ENCODE measurements around the gene FAM3C. TPM values are rescaled to one million over a fixed set of nuclear protein-coding genes. Genes with fewer than 3 reads are reported as not detected.

FAM3C gene
- total and polyA plus RNA-seq, 2 of the 4 experiments (the other 2 are of a cell fraction) = 11.5 to 45.8 TPM

DNA sequence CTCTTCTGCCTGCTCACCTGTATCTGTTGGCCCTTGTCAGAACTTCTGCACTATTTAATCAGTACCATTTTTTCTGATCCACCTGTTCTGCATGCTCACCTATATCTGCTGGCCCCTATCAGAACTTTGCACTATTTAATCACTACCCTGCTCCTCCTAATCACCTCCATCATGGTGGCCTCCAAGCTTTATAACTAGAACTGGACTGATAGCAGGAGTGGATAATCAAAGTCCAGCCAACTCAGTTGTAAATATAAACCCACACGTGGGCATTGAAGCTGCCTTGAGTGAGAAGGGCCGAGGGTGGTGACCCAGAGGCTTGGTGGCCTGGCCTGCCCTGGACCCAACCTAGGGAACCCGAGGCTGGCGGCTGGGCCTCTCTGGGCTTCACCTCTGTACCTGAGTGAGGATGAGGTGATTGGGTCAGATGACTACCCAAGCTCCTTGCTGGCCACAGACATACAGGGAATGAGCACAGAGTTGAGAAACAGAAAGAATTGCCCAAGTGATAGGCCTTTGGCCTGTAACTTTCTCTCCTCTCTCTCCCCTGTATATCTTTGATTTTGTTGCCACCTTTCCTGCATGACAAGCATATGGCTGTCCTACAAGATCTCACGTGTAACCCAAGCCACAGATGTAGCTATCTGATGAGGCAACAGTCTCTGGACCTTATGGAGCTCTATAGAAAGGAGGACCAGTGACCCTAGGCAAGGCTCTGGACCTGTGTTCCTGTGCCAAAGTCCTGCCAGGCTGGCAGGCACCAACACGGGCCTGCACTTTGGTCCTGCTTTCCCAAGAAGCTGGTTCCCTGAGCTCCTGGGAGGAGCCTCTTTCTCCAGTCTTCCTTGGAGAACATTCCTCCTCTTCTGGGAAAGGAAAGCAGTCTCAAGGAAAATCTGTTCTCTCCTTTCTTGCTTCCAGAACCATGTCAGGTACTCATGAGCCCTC, 23.4 kb upstream of the FAM3C start:
- Histone ChIP-seq H2BK5ac (ENCODE audit: low read depth, low read length, poor library complexity, severe bottlenecking) (no peak overlapping the region), H4K20me1 (ENCODE audit: insufficient read depth, low read length) (no peaks in the 10 kb centered on the region), H4K5ac (ENCODE audit: low read depth, low read length) (no peak overlapping the region), H2BK20ac (ENCODE audit: low read depth, low read length) (no peak overlapping the region), H3K23ac (ENCODE audit: low read depth, low read length) (no peak overlapping the region), H3K9me1 (ENCODE audit: insufficient read depth, low read length) (no peaks in the 10 kb centered on the region), H3K14ac (replicated peaks; ENCODE audit: low read depth, low read length) (no peak overlapping the region), H3K4me1 (ENCODE audit: control insufficient read depth, insufficient read depth, low read length) (no peaks in the 10 kb centered on the region), H3K27me3 (ENCODE audit: control insufficient read depth, insufficient read depth, low read length) (no peaks in the 10 kb centered on the region), H3K27ac (ENCODE audit: insufficient read depth, low read length) (no peak overlapping the region), H4K8ac (ENCODE audit: low read depth in 2 of 2, low read length in 2 of 2) (no peak overlapping the region), H3K9ac (ENCODE audit: low read depth, low read length) (no peak overlapping the region), H2AFZ (replicated peaks; ENCODE audit: low read length, poor library complexity) (no peak overlapping the region), H3K4me3 (ENCODE audit: insufficient read depth, low read depth, low read length) (no peak overlapping the region), H2BK120ac (ENCODE audit: low read depth, low read length) (no peak overlapping the region), H2AK5ac (ENCODE audit: low read depth, low read length) (no peak overlapping the region), H3K9me3 (ENCODE audit: control insufficient read depth, insufficient read depth, low read length) (no peaks in the 10 kb centered on the region), H2AK9ac (replicated peaks; ENCODE audit: low read depth, low read length, poor library complexity) (no peak overlapping the region), H3K79me1 (ENCODE audit: low read depth in 1 of 2, low read length in 2 of 2) (no peaks in the 10 kb centered on the region), H3K4me2 (ENCODE audit: low read depth, low read length) (no peak overlapping the region), H3K4ac (ENCODE audit: low read depth, low read length) (no peak overlapping the region), H3K18ac (ENCODE audit: low read depth, low read length) (no peak overlapping the region), H2BK15ac (ENCODE audit: low read depth, low read length) (no peak overlapping the region), H4K91ac (ENCODE audit: insufficient read depth, low read depth, low read length) (no peak overlapping the region), H3K56ac (ENCODE audit: extremely low read depth, insufficient read depth, low read length) (no peak overlapping the region), H3K36me3 (ENCODE audit: control insufficient read depth, insufficient read depth, low read length) (no peaks in the 10 kb centered on the region)
- TF ChIP-seq, protein P1, sequence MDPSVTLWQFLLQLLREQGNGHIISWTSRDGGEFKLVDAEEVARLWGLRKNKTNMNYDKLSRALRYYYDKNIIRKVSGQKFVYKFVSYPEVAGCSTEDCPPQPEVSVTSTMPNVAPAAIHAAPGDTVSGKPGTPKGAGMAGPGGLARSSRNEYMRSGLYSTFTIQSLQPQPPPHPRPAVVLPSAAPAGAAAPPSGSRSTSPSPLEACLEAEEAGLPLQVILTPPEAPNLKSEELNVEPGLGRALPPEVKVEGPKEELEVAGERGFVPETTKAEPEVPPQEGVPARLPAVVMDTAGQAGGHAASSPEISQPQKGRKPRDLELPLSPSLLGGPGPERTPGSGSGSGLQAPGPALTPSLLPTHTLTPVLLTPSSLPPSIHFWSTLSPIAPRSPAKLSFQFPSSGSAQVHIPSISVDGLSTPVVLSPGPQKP (IDR thresholded peaks at IDR 0.05; ENCODE audit: borderline replicate concordance, low read depth, low read length) = no peak
- POLR2A ChIA-PET (ENCODE audit: unreplicated experiment) = no interaction called here
- BruUV-seq (replicated peaks) = no TSS peak
- CTCF ChIA-PET = interaction anchor here (0.6 kb wide), 1 partner anchor 203 kb away, joined by 8 read pairs; no protein-coding TSS in a partner anchor
- no CpG with 5 or more reads among the region's 6 CpGs for WGBS, 2 experiments (ENCODE audit: extremely low coverage in 2 of 2, insufficient read length in 1 of 2)
- dilution Hi-C loops (cut with HindIII; ENCODE audit: low sequenced_read_pairs, unreplicated experiment) = no loop called here
- ATAC-seq (ENCODE audit: low read depth) = no peak
- intact Hi-C loops (cut with micrococcal nuclease) = no loop called here
- no peak for DNase-seq
- in situ Hi-C loops (cut with MboI; ENCODE audit: low sequenced_read_pairs) = no loop called here

Data from IMR-90 (cell line).